ENCODE measurements around the gene KDM4C. TPM values are rescaled to one million over a fixed set of nuclear protein-coding genes. Genes with fewer than 3 reads are reported as not detected.
"Not testable (repeated sequence)": the region's sequence is repeated elsewhere in the genome, so short reads cannot be mapped to it uniquely, and the experiment has no call there.

The KDM4C gene
- total RNA-seq, 2 experiments from 2014 or later, result 60.1 to 61.3 TPM

DNA sequence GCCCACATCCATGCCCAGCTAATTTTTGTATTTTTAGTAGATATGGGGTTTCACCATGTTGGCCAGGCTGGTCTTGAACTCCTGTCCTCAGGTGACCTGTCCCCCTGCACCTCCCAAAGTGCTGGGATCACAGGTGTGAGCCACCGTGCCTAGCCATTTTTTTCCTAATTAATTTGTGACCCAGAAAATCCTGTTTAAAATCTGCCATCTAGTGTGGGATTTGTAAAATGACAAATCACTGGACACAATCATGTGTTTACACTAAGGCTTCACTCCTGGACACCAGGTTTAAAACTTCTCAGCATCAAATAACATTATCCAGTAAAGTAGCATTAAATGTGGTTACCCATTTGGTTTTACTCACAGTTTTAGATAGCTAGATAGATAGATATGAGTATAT lies 18.6 kb upstream of the KDM4C start:
- no peaks in the 10 kb centered on the region for H3K4me1 Mint-ChIP-seq (ENCODE audit: low read depth)
- intact Hi-C loops (cut with DNase I, micrococcal nuclease), result loop anchor here in 1 of 2 experiments (5.0 to 10.0 kb wide), 2 partner anchors 152 to 384 kb away; no protein-coding TSS in a partner anchor
- H3K27me3 Mint-ChIP-seq, result no peaks in the 10 kb centered on the region
- H3K4me3 ChIP-seq (ENCODE audit: low read length), result no peak overlapping the region
- H3K4me3 Mint-ChIP-seq, result no peak overlapping the region
- TF ChIP-seq, protein P1, sequence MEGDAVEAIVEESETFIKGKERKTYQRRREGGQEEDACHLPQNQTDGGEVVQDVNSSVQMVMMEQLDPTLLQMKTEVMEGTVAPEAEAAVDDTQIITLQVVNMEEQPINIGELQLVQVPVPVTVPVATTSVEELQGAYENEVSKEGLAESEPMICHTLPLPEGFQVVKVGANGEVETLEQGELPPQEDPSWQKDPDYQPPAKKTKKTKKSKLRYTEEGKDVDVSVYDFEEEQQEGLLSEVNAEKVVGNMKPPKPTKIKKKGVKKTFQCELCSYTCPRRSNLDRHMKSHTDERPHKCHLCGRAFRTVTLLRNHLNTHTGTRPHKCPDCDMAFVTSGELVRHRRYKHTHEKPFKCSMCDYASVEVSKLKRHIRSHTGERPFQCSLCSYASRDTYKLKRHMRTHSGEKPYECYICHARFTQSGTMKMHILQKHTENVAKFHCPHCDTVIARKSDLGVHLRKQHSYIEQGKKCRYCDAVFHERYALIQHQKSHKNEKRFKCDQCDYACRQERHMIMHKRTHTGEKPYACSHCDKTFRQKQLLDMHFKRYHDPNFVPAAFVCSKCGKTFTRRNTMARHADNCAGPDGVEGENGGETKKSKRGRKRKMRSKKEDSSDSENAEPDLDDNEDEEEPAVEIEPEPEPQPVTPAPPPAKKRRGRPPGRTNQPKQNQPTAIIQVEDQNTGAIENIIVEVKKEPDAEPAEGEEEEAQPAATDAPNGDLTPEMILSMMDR (IDR thresholded peaks at IDR 0.05), result no peak
- H3K9me3 Mint-ChIP-seq, result no peaks in the 10 kb centered on the region
- H3K27ac Mint-ChIP-seq, result no peak overlapping the region
- no peak overlapping the region for H3K27ac ChIP-seq (ENCODE audit: low read depth in 1 of 2, low read length in 2 of 2)
- H3K36me3 Mint-ChIP-seq (ENCODE audit: low read depth), result no peaks in the 10 kb centered on the region
- no peaks in the 10 kb centered on the region for H3K27me3 ChIP-seq (ENCODE audit: control insufficient read depth in 1 of 2, insufficient read depth in 2 of 2, low read length in 2 of 2)
- CTCF ChIA-PET, result no interaction called here
- no peak for DNase-seq
- no peaks in the 10 kb centered on the region for H3K9me3 ChIP-seq (ENCODE audit: control insufficient read depth in 1 of 2, insufficient read depth in 1 of 2, low read length in 2 of 2)
- no peaks in the 10 kb centered on the region for H3K36me3 ChIP-seq (ENCODE audit: insufficient read depth, low read length)
- POLR2A ChIA-PET, result interaction anchor here (1.3 to 1.8 kb wide), 2 partner anchors 11 to 18 kb away, joined by 5 to 6 read pairs; no protein-coding TSS in a partner anchor
- no peak for ATAC-seq (ENCODE audit: poor library complexity)
- no peaks in the 10 kb centered on the region for H3K4me1 ChIP-seq (ENCODE audit: insufficient read depth, low read length)

DNA sequence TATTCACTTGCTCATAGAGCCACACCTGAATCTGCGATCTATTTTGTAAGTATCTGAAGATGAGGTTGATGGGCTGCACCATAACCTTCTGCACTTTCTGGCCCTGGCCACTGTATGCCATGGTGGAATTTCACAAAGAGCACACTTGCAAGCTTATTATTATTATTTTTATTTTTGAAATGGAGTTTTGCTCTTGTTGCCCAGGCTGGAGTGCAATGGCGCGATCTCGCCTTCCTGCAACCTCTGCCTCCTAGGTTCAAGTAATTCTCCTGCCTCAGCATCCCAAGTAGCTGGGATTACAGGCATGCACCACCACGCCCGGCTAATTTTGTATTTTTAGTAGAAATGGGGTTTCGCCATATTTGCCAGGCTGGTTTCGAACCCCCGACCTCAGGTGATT lies 8.9 kb upstream of the KDM4C start:
- H3K4me3 ChIP-seq (ENCODE audit: low read length); H3K27me3 ChIP-seq (ENCODE audit: control insufficient read depth in 1 of 2, insufficient read depth in 2 of 2, low read length in 2 of 2); H3K9me3 ChIP-seq (ENCODE audit: control insufficient read depth in 1 of 2, insufficient read depth in 1 of 2, low read length in 2 of 2); H3K27ac ChIP-seq (ENCODE audit: low read depth in 1 of 2, low read length in 2 of 2); ATAC-seq (ENCODE audit: poor library complexity); H3K27me3 Mint-ChIP-seq; CTCF ChIA-PET; H3K4me3 Mint-ChIP-seq; DNase-seq; H3K9me3 Mint-ChIP-seq; H3K27ac Mint-ChIP-seq; H3K36me3 ChIP-seq (ENCODE audit: insufficient read depth, low read length); H3K36me3 Mint-ChIP-seq (ENCODE audit: low read depth); intact Hi-C loops (cut with DNase I, micrococcal nuclease): not testable (repeated sequence)
- POLR2A ChIA-PET, result interaction anchor here (5.0 kb wide), 1 partner anchor 9 kb away, joined by 35 read pairs; the partner anchor contains the start of gene KDM4C
- peaks cover 17% of the 10 kb centered on the region for H3K4me1 ChIP-seq (ENCODE audit: insufficient read depth, low read length)
- peaks cover 10% of the 10 kb centered on the region for H3K4me1 Mint-ChIP-seq (ENCODE audit: low read depth)

DNA sequence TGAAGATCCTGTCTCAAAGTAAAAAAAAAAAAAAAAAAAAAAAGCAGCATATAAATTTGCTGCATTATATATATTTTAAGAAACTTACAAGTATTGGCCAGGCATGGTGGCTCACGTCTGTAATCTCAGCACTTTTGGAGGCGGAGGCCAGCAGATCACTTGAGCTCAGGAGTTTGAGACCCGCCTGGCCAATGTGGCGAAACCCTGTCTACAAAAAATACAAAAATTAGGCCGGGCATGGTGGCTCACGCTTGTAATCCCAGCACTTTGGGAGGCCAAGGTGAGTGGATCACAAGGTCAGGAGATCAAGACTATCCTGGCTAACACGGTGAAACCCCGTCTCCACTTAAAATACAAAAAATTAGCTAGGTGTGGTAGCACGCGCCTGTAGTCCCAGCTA lies 2.9 kb upstream of the KDM4C start:
- H3K27ac Mint-ChIP-seq; H3K27me3 ChIP-seq (ENCODE audit: control insufficient read depth in 1 of 2, insufficient read depth in 2 of 2, low read length in 2 of 2); H3K36me3 ChIP-seq (ENCODE audit: insufficient read depth, low read length); ATAC-seq (ENCODE audit: poor library complexity); H3K27me3 Mint-ChIP-seq; H3K27ac ChIP-seq (ENCODE audit: low read depth in 1 of 2, low read length in 2 of 2); H3K9me3 ChIP-seq (ENCODE audit: control insufficient read depth in 1 of 2, insufficient read depth in 1 of 2, low read length in 2 of 2); DNase-seq; H3K9me3 Mint-ChIP-seq; H3K4me3 Mint-ChIP-seq; POLR2A ChIA-PET; H3K4me3 ChIP-seq (ENCODE audit: low read length): not testable (repeated sequence)
- H3K36me3 Mint-ChIP-seq (ENCODE audit: low read depth), result peaks cover 23% of the 10 kb centered on the region
- CTCF ChIA-PET, result interaction anchor here (0.7 kb wide), 1 partner anchor 48 kb away, joined by 3 read pairs; no protein-coding TSS in a partner anchor
- H3K4me1 ChIP-seq (ENCODE audit: insufficient read depth, low read length), result peaks cover 33% of the 10 kb centered on the region
- intact Hi-C loops (cut with DNase I, micrococcal nuclease), result loop anchor here (5.0 to 10.0 kb wide), 5 partner anchors 38 to 1130 kb away; partner anchors contain the start of genes RIC1 (in 1 of the 2) and UHRF2 (in 1 of the 2)
- peaks cover 30% of the 10 kb centered on the region for H3K4me1 Mint-ChIP-seq (ENCODE audit: low read depth)

DNA sequence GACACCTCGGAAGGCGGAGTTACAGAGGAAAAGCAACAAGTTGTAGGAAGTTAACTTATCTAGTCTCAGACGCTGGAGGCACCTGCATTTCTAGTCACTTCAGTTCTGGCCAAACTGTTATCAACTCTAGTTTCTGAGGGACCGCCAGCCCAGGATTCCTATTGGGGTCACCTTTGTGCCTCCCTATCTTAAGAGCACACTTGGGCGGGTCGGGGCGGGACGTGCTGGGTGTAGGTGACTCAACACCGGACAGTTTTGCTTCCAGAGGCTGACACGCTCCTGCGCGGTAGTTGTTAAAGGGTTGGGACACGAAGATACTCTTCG lies 679 bp upstream of the KDM4C start:
- CTCF ChIA-PET, result interaction anchor here (1.0 kb wide), 2 partner anchors 54 to 76 kb away, joined by 3 to 5 read pairs; no protein-coding TSS in a partner anchor
- no peaks in the 10 kb centered on the region for H3K36me3 ChIP-seq (ENCODE audit: insufficient read depth, low read length)
- H3K9me3 ChIP-seq (ENCODE audit: control insufficient read depth in 1 of 2, insufficient read depth in 1 of 2, low read length in 2 of 2), result no peaks in the 10 kb centered on the region
- TF ChIP-seq, protein P1 (IDR thresholded peaks at IDR 0.05), result no peak
- DNase-seq (peak in 11 of 14 experiments; percentile 58 to 91 (median 71)), ATAC-seq (ENCODE audit: poor library complexity) (peak; percentile 41)
- H3K4me1 ChIP-seq (ENCODE audit: insufficient read depth, low read length), result peaks cover 26% of the 10 kb centered on the region
- Mint-ChIP-seq H3K4me1 (ENCODE audit: low read depth) (peaks cover 25% of the 10 kb centered on the region), H3K27ac (peak overlapping the region; percentile 96), H3K9me3 (no peaks in the 10 kb centered on the region), H3K4me3 (peak overlapping the region; percentile 96), H3K36me3 (ENCODE audit: low read depth) (peaks cover 23% of the 10 kb centered on the region), H3K27me3 (no peaks in the 10 kb centered on the region)
- peak overlapping the region; percentile 90 for H3K4me3 ChIP-seq (ENCODE audit: low read length)
- no peaks in the 10 kb centered on the region for H3K27me3 ChIP-seq (ENCODE audit: control insufficient read depth in 1 of 2, insufficient read depth in 2 of 2, low read length in 2 of 2)
- intact Hi-C loops (cut with DNase I, micrococcal nuclease), result loop anchor here (1.0 to 10.0 kb wide), 8 partner anchors 40 to 1132 kb away; partner anchors contain the start of genes UHRF2 (in 2 of the 2) and RIC1 (in 1 of the 2)
- peak overlapping the region; percentile 96 to 99 for H3K27ac ChIP-seq (ENCODE audit: low read depth in 1 of 2, low read length in 2 of 2)
- POLR2A ChIA-PET, result interaction anchor here (0.6 to 5.2 kb wide), 52 partner anchors 8 to 1964 kb away, joined by 3 to 155 read pairs (median 4); partner anchors contain the start of genes ERMP1, GLDC, RCL1 and RIC1
